ENCODE measurements around the gene FAM200C.

GRCh38 chr5:160375701-160376100 is 24.2 kb downstream of the FAM200C start:
- TF ChIP-seq CTCF (IDR thresholded peaks at IDR 0.05), result no peak
- TF ChIP-seq POLR2A (IDR thresholded peaks at IDR 0.05), result no peak
- no peak for TF ChIP-seq EP300 (IDR thresholded peaks at IDR 0.05)
- TF ChIP-seq POLR2AphosphoS5 (IDR thresholded peaks at IDR 0.05), result no peak

Measured in sigmoid colon (tissue), 4 donors.